Activated naive CD4-positive, alpha-beta T cell (primary cell): ENCODE data around the gene PPP4R4.

Source experiments
- DNase-seq, 4 experiments: peaks; one replicate each; lab custom pipeline; 2025; lab: John Stamatoyannopoulos, UW

The PPP4R4 gene

DNA sequence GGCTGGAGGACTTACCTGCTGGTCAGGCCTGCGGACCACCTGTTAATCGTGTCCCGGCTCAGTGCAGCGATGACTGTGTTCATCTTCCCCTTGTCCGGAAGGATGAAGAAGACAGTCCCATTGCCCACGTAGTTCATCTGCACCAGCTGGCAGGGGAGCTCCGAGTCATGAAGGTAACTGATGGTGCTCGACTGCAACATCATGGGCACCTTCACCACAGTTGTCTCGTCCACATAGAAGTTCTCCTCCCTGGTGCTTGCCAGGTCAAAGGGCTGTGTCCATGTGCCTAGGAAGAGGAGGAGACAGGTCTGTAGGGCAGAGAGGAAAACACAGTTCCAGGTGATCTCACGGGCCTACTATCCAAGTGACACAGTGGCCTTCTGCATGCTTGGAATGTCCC lies 135.6 kb downstream of the PPP4R4 start:
- no peak for DNase-seq

GRCh38 chr14:94310248-94310647 lies 136.1 kb downstream of the PPP4R4 start:
- DNase-seq, result no peak

GRCh38 chr14:94312481-94313246 lies 138.5 kb downstream of the PPP4R4 start:
- no peak for DNase-seq

DNA sequence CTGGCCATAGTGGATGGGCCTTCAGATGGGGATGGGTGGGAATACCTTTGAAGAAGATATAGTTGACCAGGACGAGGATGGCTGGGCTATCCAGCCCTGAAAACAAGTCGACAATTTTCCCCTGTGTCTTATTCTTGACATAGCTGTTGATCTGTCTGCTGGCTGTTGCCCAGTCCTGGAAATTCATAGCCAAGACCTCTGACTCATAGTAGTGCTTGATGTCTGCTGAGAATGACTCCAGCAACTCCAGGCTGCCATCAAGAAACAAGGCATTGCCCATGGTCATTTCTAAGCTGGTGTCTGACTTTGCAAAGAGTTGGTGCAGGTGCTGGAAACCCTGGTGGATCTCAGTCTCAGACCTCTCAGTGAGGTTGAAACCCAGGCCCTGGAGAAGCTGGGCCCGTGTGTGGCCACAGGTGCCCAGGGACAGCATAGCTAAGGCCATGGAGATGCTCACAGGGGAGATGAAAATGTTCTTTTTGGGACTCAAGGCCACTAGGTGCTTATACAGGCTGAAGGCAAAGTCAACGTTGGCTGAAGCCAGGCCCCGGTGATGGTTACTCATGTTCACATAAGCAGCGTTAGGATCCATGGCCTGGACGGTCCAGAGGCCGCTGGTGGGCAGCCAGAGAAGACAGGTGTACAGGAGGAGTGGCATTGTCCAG lies 140.0 kb downstream of the PPP4R4 start:
- no peak for DNase-seq

GRCh38 chr14:94314890-94315289 lies 140.8 kb downstream of the PPP4R4 start:
- no peak for DNase-seq

GRCh38 chr14:94316692-94317091 lies 142.6 kb downstream of the PPP4R4 start:
- DNase-seq, result no peak

DNA sequence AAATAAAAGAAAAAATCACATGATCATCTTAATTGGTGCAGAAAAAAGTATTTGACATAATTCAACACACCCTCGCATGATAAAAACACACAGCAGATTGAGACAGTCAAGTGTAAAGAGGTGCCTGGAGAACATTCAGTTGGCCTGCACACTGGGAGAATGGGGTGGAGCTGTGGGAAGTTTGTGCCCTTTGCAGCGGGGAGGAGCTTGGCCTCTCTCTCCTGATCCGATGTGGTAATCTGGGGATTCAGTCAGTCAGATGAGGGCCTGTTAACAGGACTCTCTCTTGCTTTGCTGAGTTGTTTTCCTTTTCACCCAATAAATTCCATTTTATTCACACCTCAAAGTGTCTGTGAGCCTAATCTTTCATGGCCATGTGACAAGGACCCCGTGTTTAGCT lies 143.1 kb downstream of the PPP4R4 start:
- no peak for DNase-seq

- no peak for DNase-seq
These were observed 146.1 kb downstream of the PPP4R4 start for GRCh38 chr14:94320243-94320642.

- no peak for DNase-seq
These were observed 147.5 kb downstream of the PPP4R4 start for GRCh38 chr14:94321421-94322271.

DNA sequence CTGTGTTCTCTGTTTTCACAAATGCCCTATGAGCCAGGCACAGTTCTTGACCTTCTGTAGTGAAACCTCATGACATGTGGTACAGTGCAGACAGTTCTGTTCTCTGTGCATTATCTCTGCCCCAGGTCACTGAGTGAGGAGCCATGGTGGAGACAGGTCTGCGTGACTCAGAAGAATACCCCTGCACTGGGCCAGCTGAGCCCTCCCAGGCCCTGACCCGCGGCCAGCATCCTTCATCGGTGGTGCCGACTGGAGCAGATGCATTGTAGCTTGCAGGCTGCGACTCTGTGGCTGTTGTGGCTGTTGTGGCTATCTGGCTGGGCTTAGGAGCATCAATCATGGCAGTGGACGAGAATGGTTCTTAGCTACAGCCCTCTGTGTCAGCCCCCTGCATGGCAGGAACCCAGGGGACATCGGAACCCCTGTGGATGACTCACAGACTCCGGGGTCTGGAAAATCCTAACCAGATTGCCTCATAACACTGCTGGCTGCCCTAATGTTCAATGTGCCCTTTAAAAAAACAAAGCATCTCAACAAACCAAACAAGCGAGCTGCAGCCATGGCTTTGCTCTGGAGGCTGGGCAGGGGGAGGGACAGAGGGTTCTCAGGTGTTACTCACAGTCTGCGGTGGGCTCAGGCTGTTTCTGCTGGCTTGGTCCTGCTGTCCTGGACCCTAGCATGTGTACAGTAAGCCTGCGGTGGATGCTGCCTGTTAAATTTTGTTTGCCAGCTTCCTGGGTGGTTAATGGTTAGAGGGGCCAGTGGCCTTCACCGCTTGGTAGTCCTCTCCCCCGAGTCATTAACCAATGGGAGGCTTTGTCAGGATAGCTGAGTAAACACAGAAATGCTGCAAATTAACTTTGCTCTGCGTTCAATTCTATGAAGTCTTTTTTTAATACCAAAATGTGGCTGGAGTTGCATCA lies 148.8 kb downstream of the PPP4R4 start, which contains the start of gene SERPINA6:
SERPINA6 (minus strand) TSS at position 689 of the 923 bp plus-strand sequence. CDS start 8,688 bp downstream, outside the sequence.
- no peak for DNase-seq

- no peak for DNase-seq
These were observed 154.1 kb downstream of the PPP4R4 start for GRCh38 chr14:94328196-94328595.
